Keratinocyte (primary cell): ENCODE measurements around the gene GINM1. TPM values are rescaled to one million over a fixed set of nuclear protein-coding genes. Genes with fewer than 3 reads are reported as not detected.

Experiments
- DNase-seq: peaks from one replicate; pipeline ENCODE4 v3.0.0-alpha.2; 2011; ENCODE audit warnings: low read depth, missing footprints, low spot score
- FAIRE-seq: peaks from 2 replicates; lab custom pipeline; 2011; peaks lifted over from hg19 to GRCh38; lab: Jason Lieb, UNC
- H2AFZ ChIP-seq: 2 replicates; pipeline ENCODE4 v1.6.0; 2012; ENCODE audit warnings: low read length, control low read depth, inconsistent platforms; ENCODE audit not compliant: control insufficient read depth
- H3K27ac ChIP-seq: 2 replicates; pipeline ENCODE4 v1.5.1; 2011; ENCODE audit warnings: low read length; ENCODE audit not compliant: control insufficient read depth, insufficient read depth
- H3K27me3 ChIP-seq: 3 replicates; pipeline ENCODE4 v1.6.0; 2011; ENCODE audit warnings: low read length; ENCODE audit not compliant: control insufficient read depth, insufficient read depth; ENCODE audit errors: extremely low read depth
- H3K36me3 ChIP-seq, 2 experiments: 2 replicates in 1 of 2; 3 replicates in 1 of 2; pipeline ENCODE4 v1.5.1; 2011; ENCODE audit warnings: low read length in 2 of 2, mild to moderate bottlenecking in 1 of 2; ENCODE audit not compliant: control insufficient read depth in 2 of 2, insufficient read depth in 2 of 2; ENCODE audit errors: extremely low read depth in 1 of 2
- H3K4me1 ChIP-seq: 3 replicates; pipeline ENCODE4 v1.5.1; 2011; ENCODE audit warnings: low read length; ENCODE audit not compliant: control insufficient read depth, insufficient read depth; ENCODE audit errors: extremely low read depth
- H3K4me2 ChIP-seq: 3 replicates; pipeline ENCODE4 v1.6.0; 2011; ENCODE audit warnings: low read depth, low read length; ENCODE audit not compliant: control insufficient read depth, insufficient read depth; ENCODE audit errors: extremely low read depth
- H3K4me3 ChIP-seq, 3 experiments: fragments of 200-600 bp in 1 of 3; sonication (generic) in 1 of 3; 2 replicates in 2 of 3; 3 replicates in 1 of 3; pipeline ENCODE4 v1.5.1; 2011 to 2016; ENCODE audit warnings: low read length in 3 of 3, mild to moderate bottlenecking in 3 of 3, control low read depth in 2 of 3, inconsistent platforms in 1 of 3, low read depth in 1 of 3, mixed read lengths in 1 of 3, mixed run types in 1 of 3, moderate library complexity in 1 of 3; ENCODE audit not compliant: control insufficient read depth in 2 of 3, insufficient read depth in 2 of 3; ENCODE audit errors: extremely low read depth in 1 of 3
- H3K79me2 ChIP-seq: 2 replicates; pipeline ENCODE4 v1.6.0; 2012; ENCODE audit warnings: low read length; ENCODE audit not compliant: control insufficient read depth, insufficient read depth
- H3K9ac ChIP-seq: 3 replicates; pipeline ENCODE4 v1.6.0; 2011; ENCODE audit warnings: low read length; ENCODE audit not compliant: control insufficient read depth, insufficient read depth; ENCODE audit errors: extremely low read depth
- H3K9me1 ChIP-seq: 3 replicates; pipeline ENCODE4 v1.6.0; 2011; ENCODE audit warnings: low read length; ENCODE audit not compliant: control insufficient read depth, insufficient read depth; ENCODE audit errors: extremely low read depth
- H3K9me3 ChIP-seq: 2 replicates; pipeline ENCODE4 v1.5.1; 2012; ENCODE audit warnings: low read depth, low read length; ENCODE audit not compliant: control insufficient read depth
- H4K20me1 ChIP-seq: 3 replicates; pipeline ENCODE4 v1.6.0; 2011; ENCODE audit warnings: low read length; ENCODE audit not compliant: control insufficient read depth, insufficient read depth; ENCODE audit errors: extremely low read depth
- EZH2 ChIP-seq: IDR thresholded peaks from one replicate; pipeline ENCODE4 v1.6.1; 2012; ENCODE audit warnings: inconsistent platforms, mild to moderate bottlenecking, low read length, moderate library complexity
- dilution Hi-C: fragments of 300-500 bp; cut with MboI; formaldehyde crosslinking; loops from one replicate; pipeline ENCODE4 v1.7.0; 2020; ENCODE audit warnings: low sequenced_read_pairs; ENCODE audit not compliant: extremely low pct_ligation_motif_present
- polyA plus RNA-seq, 5 experiments: library from polyadenylated mRNA; depleted of rRNA in 3 of 5; stranded (reverse) in 3 of 5; stranded (forward) in 1 of 5; unstranded in 1 of 5; fragments of >200 nt; gene quantifications; 1 replicate in 1 of 5; 2 replicates in 3 of 5; 3 replicates in 1 of 5; pipeline versions ENCODE4 v1.2.1 to v1.2.3, GENCODE V29; 2011 to 2012; ENCODE audit warnings: missing spikeins in 2 of 5, low read depth in 1 of 5, low replicate concordance in 1 of 5
- TF ChIP-seq, protein P1 (sequence below), 3 experiments: IDR thresholded peaks in 1 of 3; conservative IDR thresholded peaks in 1 of 3; optimal IDR thresholded peaks in 1 of 3; 2 replicates in 2 of 3; 3 replicates in 1 of 3; pipeline versions ENCODE3 to v1.5.1; 2011; ENCODE audit warnings: low read length in 3 of 3, mild to moderate bottlenecking in 3 of 3, moderate library complexity in 2 of 3, control low read depth in 1 of 3, inconsistent platforms in 1 of 3; ENCODE audit not compliant: insufficient read depth in 2 of 3; ENCODE audit errors: extremely low read depth in 1 of 3

GINM1 gene
- polyA plus RNA-seq, 1 donor (not counting 4 experiments of a cell fraction or from before 2014, with no cell fraction given) = 29.7 TPM

DNA sequence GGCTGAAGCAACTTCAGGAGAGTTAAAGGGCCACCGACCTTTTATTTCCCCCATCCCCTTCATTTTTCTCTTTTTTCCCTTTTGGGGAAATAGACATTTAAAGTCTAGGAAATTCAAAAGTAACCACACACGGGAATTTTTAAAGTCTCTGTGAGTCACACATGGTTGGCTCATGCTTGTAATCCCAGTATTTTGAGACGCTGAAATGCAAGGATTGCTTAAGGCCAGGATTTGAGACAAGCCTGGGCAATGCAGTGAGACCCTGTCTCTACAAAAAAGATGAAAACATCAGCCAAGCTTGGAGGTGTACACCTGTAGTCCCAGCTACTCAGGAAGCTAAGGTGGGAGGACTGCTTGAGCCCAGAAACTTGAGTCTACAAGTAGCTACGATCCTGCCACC is 48.2 kb downstream of the GINM1 start:
- Histone ChIP-seq H3K9ac (no peak overlapping the region), H3K4me1 (peaks cover 12% of the 10 kb centered on the region), H3K9me1 (no peaks in the 10 kb centered on the region), H3K79me2 (peaks cover 4% of the 10 kb centered on the region), H3K27ac (peak overlapping the region; percentile 40), H3K36me3 (peaks cover 0 to 3% of the 10 kb centered on the region in 2 experiments), H2AFZ (no peak overlapping the region), H4K20me1 (no peaks in the 10 kb centered on the region), H3K4me3 (no peak overlapping the region), H3K27me3 (no peaks in the 10 kb centered on the region), H3K4me2 (peak overlapping the region; percentile 35), H3K9me3 (no peaks in the 10 kb centered on the region)
- peak; percentile 67 for FAIRE-seq
- TF ChIP-seq, protein P1, sequence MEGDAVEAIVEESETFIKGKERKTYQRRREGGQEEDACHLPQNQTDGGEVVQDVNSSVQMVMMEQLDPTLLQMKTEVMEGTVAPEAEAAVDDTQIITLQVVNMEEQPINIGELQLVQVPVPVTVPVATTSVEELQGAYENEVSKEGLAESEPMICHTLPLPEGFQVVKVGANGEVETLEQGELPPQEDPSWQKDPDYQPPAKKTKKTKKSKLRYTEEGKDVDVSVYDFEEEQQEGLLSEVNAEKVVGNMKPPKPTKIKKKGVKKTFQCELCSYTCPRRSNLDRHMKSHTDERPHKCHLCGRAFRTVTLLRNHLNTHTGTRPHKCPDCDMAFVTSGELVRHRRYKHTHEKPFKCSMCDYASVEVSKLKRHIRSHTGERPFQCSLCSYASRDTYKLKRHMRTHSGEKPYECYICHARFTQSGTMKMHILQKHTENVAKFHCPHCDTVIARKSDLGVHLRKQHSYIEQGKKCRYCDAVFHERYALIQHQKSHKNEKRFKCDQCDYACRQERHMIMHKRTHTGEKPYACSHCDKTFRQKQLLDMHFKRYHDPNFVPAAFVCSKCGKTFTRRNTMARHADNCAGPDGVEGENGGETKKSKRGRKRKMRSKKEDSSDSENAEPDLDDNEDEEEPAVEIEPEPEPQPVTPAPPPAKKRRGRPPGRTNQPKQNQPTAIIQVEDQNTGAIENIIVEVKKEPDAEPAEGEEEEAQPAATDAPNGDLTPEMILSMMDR (optimal IDR thresholded peaks at IDR 0.05 in 1 of 3, IDR thresholded peaks at IDR 0.05 in 1 of 3, conservative IDR thresholded peaks at IDR 0.05 in 1 of 3; ENCODE audit: extremely low read depth in 1 of 3, insufficient read depth in 2 of 3, low read length in 3 of 3) = no peak
- no peak for TF ChIP-seq EZH2
- dilution Hi-C loops = no loop called here
- DNase-seq = peak; percentile 11

DNA sequence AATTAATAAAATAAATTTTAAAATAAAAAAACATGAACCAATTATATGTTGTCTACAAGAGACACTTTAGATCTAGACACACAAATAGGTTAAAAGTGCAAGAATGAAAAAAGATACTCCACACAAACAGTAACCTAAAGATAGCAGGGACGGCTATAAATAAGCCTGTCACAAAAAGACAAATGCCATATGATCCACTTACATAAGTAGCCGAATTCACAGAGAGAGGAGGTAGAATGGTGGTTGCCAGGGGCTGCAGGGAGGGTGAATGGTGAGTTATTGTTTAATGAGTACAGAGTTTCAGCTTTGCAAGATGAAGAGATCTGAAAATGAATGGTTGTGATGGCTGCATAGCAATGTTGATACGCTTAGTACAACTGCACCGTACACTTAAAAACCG is 49.6 kb downstream of the GINM1 start:
- Histone ChIP-seq H3K4me2 (no peak overlapping the region), H4K20me1 (no peaks in the 10 kb centered on the region), H3K36me3 (peaks cover 0 to 3% of the 10 kb centered on the region in 2 experiments), H2AFZ (no peak overlapping the region), H3K9me1 (no peaks in the 10 kb centered on the region), H3K27me3 (no peaks in the 10 kb centered on the region), H3K79me2 (peaks cover 4% of the 10 kb centered on the region), H3K4me1 (peaks cover 12% of the 10 kb centered on the region), H3K9ac (no peak overlapping the region), H3K4me3 (no peak overlapping the region), H3K27ac (no peak overlapping the region), H3K9me3 (no peaks in the 10 kb centered on the region)
- DNase-seq (no peak), FAIRE-seq (no peak)
- TF ChIP-seq EZH2 = no peak
- TF ChIP-seq, protein P1 (optimal IDR thresholded peaks at IDR 0.05 in 1 of 3, IDR thresholded peaks at IDR 0.05 in 1 of 3, conservative IDR thresholded peaks at IDR 0.05 in 1 of 3; ENCODE audit: extremely low read depth in 1 of 3, insufficient read depth in 2 of 3, low read length in 3 of 3) = no peak
- dilution Hi-C loops = no loop called here
